ENCODE results near the gene CSF1.

CSF1 gene

GRCh38 chr1:109928591-109929111, 18.0 kb downstream of the CSF1 start:
- Histone ChIP-seq H3K4me3 (ENCODE audit: low read depth, low read length) (no peak overlapping the region), H3K36me3 (no peaks in the 10 kb centered on the region; the same call in 1 of the 2 replicates), H3K9me3 (ENCODE audit: severe bottlenecking) (no peaks in the 10 kb centered on the region), H3K27me3 (ENCODE audit: insufficient read depth, low read depth, severe bottlenecking) (no peaks in the 10 kb centered on the region), H3K27ac (no peak overlapping the region)
- DNase-seq, result no peak
- no peak for TF ChIP-seq CTCF (IDR thresholded peaks at IDR 0.05; ENCODE audit: low read depth, low read length)

GRCh38 chr1:109929170-109929569, 18.5 kb downstream of the CSF1 start:
- Histone ChIP-seq H3K27me3 (ENCODE audit: insufficient read depth, low read depth, severe bottlenecking) (no peaks in the 10 kb centered on the region), H3K9me3 (ENCODE audit: severe bottlenecking) (no peaks in the 10 kb centered on the region), H3K4me3 (ENCODE audit: low read depth, low read length) (no peak overlapping the region), H3K36me3 (no peaks in the 10 kb centered on the region; the same call in 1 of the 2 replicates), H3K27ac (no peak overlapping the region)
- no peak for TF ChIP-seq CTCF (IDR thresholded peaks at IDR 0.05; ENCODE audit: low read depth, low read length)
- DNase-seq, result no peak

- no peak for DNase-seq
Observed at GRCh38 chr1:109929588-109930251, 19.1 kb downstream of the CSF1 start.

GRCh38 chr1:109930252-109930993, 19.8 kb downstream of the CSF1 start:
- Histone ChIP-seq H3K4me3 (ENCODE audit: low read depth, low read length) (no peak overlapping the region), H3K27ac (no peak overlapping the region), H3K27me3 (ENCODE audit: insufficient read depth, low read depth, severe bottlenecking) (no peaks in the 10 kb centered on the region), H3K36me3 (no peaks in the 10 kb centered on the region; the same call in 1 of the 2 replicates), H3K9me3 (ENCODE audit: severe bottlenecking) (no peaks in the 10 kb centered on the region)
- DNase-seq, result no peak
- TF ChIP-seq CTCF (IDR thresholded peaks at IDR 0.05; ENCODE audit: low read depth, low read length), result no peak

More at GRCh38 chr1:109929588-109930251, 19.1 kb downstream of the CSF1 start:
- TF ChIP-seq CTCF (IDR thresholded peaks at IDR 0.05; ENCODE audit: low read depth, low read length), result no peak
- Histone ChIP-seq H3K36me3 (no peaks in the 10 kb centered on the region; the same call in 1 of the 2 replicates), H3K4me3 (ENCODE audit: low read depth, low read length) (no peak overlapping the region), H3K27ac (no peak overlapping the region), H3K27me3 (ENCODE audit: insufficient read depth, low read depth, severe bottlenecking) (no peaks in the 10 kb centered on the region), H3K9me3 (ENCODE audit: severe bottlenecking) (no peaks in the 10 kb centered on the region)

GRCh38 chr1:109931189-109931731, 20.6 kb downstream of the CSF1 start:
- no peak overlapping the region for H3K27ac ChIP-seq
- no peak for TF ChIP-seq CTCF (IDR thresholded peaks at IDR 0.05; ENCODE audit: low read depth, low read length)

More at GRCh38 chr1:109931189-109931731, 20.6 kb downstream of the CSF1 start:
- Histone ChIP-seq H3K4me3 (ENCODE audit: low read depth, low read length) (no peak overlapping the region), H3K9me3 (ENCODE audit: severe bottlenecking) (no peaks in the 10 kb centered on the region), H3K36me3 (no peaks in the 10 kb centered on the region; the same call in 1 of the 2 replicates), H3K27me3 (ENCODE audit: insufficient read depth, low read depth, severe bottlenecking) (no peaks in the 10 kb centered on the region)
- DNase-seq, result peak; percentile 50
